T follicular helper cell (primary cell): ENCODE measurements around the gene PLEKHN1.

ENCODE experiments used
- DNase-seq: peaks from one replicate; pipeline ENCODE4 v3.0.0-alpha.2; 2020; ENCODE audit warnings: low read depth
- total RNA-seq, 2 experiments: gene quantifications; one replicate each; lab custom pipeline; 2026; lab: John Stamatoyannopoulos, UW

The PLEKHN1 gene, protein sequence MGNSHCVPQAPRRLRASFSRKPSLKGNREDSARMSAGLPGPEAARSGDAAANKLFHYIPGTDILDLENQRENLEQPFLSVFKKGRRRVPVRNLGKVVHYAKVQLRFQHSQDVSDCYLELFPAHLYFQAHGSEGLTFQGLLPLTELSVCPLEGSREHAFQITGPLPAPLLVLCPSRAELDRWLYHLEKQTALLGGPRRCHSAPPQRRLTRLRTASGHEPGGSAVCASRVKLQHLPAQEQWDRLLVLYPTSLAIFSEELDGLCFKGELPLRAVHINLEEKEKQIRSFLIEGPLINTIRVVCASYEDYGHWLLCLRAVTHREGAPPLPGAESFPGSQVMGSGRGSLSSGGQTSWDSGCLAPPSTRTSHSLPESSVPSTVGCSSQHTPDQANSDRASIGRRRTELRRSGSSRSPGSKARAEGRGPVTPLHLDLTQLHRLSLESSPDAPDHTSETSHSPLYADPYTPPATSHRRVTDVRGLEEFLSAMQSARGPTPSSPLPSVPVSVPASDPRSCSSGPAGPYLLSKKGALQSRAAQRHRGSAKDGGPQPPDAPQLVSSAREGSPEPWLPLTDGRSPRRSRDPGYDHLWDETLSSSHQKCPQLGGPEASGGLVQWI
- 1.7 to 6.7 reads per million in 2 experiments for total RNA-seq

DNA sequence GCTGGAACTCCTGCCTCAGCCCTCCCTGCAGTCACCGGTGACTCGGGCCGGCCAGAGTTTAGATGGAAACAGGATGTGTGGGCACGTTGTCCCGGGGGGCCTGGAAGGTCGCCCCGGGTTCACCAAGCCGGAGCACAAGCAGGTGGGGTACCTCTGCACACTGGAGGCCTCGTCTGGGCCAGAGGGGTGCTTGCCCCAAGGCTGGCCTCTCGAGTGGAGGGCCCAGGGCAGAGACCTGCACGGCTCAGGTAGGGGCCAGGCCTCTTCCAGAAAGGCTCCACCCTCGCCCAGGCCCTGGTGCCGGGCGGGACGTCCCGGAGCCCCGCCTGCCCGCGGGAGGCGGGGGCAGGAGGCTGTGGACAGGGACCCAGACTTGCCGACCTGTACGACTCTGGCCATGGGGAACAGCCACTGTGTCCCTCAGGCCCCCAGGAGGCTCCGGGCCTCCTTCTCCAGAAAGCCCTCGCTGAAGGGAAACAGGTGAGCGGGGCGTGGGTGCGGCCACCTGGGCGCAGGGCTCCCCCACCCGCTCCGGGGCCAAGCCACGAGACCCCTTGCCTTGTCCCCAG lies at the start of gene PLEKHN1:
TSS of gene PLEKHN1 (plus strand) at position 348 of the 569 bp plus-strand sequence. CDS start at position 398, 50 bp downstream.
- DNase-seq: no peak

DNA sequence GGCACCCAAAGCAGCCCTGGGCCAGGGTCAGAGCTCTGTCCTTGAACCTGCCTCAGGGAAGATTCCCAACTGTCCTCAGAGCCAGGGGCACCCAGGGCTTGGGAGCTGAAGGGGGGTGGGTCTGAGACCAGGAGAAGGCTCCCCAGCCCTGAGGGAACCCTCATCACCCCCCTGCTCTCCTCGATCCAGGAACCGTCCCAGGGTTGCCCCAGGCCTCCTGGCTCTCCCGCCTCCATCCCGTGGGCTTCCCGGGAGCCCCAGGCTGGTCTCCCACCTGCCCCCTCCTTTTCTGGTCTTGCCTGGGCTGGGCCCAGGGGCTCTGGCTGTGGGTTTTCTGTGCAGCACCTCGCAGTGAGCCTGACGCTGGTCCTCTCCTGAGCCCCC lies 49.2 kb upstream of the PLEKHN1 start:
- DNase-seq: no peak

DNA sequence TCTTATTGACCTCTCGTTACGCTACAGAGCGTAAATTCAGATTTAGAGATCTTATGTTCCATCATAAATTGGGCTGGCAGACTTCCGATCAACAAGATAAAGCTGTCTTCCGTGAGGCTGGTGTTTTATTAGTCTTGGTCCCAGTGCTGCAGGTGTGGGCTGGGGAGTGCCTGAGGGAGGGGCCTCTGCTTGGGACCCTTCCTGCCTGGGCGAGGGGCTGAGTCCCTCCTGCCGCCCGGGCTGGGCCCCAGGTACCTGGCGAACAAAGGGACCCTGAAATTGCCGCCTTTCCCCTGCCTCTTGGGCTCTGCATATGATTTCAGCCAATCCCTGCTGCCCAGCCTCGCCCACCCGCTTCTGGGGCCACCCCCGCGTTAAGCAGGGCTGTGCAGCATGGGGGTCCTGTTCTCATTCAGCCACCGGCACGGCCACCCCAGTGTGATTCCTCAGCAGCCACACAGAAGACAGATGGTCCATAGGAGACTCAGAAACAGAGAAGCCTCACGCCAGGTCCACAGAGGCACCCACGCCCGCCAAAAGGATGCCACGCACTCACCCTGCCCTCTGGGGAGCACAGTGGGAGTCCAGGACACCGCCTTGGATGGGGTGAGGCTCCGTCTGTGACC lies 48.7 kb upstream of the PLEKHN1 start:
- no peak for DNase-seq

DNA sequence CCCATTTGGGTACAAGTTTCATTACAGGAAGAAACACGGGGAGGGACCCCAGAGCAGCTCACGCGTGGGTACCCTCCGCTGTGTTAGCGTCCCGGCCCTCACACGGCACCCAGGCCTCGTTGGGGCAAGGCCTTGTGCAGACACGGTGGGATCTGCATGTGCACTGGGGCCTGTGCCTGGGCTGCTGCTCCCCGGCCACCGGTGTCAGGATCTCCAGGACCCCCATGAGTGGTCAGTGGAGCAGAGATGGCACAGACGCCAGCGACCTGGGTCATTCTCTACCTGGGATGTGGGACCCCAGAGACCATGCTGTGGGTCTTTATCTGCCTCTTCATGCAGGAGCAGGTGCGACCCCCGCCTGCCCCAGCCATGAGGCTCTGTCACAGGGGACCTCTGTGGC lies 47.9 kb upstream of the PLEKHN1 start:
- DNase-seq: no peak

DNA sequence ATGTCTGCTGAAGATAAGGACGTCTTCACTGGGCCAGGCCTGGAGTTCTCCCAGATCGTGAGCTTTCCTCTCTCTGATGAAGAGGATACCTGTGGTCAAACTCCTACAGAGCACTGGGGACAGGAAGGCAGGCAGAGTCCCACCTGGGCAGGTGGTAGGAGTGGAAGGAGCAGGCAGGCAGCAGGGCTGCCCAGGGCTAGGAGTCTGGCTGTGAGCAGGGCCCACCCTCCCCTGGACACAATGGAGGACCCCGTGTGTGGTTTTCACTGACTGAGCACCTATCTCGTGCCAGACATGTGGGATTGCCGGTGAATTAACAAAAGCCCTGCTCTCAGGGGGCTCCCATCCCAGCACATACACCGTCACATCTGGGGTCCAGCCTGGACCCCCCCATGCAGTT lies 47.4 kb upstream of the PLEKHN1 start:
- no peak for DNase-seq

DNA sequence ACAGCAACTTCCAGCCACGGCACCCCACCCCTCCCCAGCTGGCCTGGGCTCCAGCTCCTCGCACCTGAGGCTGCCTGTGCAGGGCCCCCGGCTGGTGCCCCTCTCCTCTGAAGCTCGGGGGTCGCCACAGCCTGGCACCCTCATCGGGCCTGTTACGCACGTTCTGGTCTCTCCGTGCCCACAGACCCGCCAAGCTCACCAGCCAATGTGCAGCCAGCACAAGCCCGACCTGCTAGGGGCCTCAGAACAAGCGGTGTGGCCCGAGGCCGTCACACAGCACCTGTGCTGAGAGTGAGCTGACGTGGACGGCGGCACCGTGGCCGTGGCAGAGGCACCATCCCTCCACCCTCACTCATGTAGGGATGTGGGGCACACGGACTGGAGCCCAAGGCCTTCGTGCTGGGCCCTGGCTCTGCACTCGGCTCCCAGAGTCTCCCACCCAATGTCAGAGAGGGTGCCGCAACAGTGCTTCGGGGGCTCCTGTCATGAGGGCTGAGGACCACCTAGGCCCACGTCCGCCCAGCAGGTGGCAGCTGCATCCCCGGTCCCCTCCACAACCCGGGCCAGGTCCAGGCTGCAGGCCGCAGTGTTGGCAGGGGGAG lies 46.9 kb upstream of the PLEKHN1 start:
- DNase-seq: no peak

DNA sequence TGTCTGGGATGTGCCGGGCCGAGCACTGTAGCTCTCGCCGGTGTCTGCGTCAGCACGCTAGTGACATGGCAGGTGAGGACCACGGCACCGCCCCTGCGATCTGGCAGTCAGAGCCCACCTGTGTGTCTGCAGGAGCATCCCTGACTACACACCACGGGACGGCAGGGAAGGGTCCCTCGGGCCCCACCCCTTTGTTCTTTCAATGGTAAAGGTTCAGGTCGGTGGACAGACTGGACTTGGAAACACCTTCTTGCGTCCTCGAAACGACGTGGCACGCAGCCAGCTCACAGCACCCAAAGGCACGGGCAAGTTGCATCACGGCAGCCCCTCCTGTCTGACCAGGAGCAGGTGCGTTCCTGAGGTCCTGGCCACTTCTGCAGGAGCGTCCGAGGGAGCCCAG lies 46.3 kb upstream of the PLEKHN1 start:
- DNase-seq: no peak

DNA sequence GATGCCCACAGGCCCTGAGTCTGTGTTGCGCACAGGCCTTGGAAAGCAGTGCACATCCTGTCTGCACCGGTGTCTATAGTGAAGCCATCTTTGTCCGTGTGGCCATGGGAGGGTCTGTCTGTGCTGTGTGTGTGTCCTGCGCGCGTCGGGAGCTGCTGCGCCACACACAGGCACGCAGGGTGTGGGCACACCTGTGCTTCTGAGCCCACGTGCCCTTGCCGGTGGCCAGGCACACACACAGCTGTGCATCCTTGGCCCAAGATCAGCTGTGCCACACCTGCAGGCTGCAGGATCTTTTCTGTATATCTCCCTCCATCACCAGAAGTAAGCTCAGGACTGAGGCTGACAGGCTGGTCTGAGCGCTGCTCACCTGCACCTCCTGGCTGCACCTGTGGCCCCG lies 45.8 kb upstream of the PLEKHN1 start:
- no peak for DNase-seq

DNA sequence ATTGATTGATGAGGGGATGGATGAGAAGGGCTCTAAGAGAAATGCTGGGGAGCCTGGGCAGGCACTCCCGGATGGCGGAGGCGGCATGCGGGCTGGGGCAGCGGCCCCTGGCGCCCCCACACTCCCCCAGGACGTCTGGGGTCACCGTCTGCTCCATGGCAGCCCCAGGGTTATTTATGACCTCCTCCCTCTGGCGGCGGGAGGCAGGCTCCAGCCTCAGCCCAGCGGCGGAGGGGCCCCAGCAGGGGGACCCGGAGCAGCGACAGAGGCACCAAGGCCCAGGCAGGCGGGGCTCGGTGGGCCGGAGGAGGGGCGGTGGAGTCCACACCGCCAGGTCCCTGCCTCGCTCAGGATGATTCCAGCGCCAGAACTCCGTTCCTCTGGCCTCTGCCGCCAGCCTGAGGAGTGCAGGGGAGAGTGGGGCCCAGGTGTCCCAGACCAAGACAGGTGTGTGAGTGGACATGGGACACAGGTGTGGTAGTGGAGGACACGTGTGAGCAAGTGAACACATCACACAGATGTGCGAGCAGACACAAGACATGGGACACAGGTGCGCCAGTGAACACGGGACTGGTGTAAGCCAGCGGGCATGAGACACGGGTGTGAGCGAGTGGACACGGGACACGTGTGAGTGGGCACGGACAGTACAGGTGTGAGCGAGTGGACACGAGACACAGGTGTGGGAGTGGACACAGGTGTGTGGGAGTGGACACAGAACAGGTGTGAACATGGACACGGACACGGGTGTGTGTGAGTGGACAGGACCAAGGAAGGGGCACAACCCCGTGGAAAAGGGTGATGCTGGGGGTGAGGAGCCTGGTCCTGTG lies 45.1 kb upstream of the PLEKHN1 start:
- DNase-seq: no peak

DNA sequence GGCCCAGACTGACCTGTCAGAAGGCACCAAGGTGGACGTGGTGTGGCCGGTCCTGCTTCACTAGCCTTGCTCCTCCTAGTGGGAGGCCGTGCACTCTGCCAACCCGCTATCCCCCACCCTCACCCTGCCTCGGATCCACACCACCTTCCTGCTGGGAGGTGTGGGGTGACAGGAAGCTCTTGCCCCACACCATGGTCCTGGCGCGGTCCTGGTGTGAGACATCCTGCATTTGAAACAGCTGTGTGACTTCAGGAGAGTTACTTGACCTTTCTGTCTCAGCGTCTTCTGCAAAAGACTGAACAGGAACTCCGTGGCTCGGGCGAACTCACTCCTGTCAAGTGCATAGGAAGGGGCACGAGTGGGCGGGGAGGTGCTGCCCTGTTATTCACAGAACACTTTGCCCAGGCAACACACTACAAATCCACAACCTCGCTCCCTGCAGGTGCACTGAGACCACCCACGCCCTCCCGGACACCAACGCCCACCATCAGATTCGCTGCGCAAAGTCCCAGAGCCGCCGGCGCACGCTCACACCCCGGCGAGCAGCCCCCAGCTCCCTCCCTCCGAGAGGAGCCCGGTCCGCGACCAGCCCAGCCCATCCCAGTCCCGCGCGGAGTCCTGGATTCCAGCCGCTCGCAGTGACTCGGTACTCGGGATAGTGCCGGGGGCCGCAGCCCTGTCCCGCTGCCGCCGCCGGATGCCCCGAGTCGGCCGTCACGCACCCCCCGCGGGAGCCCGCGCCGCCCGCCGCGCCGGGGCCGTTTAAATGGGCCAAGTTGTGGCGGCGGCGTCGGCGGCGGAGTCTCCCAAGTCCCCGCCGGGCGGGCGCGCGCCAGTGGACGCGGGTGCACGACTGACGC lies 42.9 kb upstream of the PLEKHN1 start, which contains the start of gene SAMD11:
TSS of gene SAMD11 (plus strand) at position 793 of the 860 bp plus-strand sequence. CDS start 509 bp downstream, outside the sequence.
- DNase-seq: peak; percentile 47

DNA sequence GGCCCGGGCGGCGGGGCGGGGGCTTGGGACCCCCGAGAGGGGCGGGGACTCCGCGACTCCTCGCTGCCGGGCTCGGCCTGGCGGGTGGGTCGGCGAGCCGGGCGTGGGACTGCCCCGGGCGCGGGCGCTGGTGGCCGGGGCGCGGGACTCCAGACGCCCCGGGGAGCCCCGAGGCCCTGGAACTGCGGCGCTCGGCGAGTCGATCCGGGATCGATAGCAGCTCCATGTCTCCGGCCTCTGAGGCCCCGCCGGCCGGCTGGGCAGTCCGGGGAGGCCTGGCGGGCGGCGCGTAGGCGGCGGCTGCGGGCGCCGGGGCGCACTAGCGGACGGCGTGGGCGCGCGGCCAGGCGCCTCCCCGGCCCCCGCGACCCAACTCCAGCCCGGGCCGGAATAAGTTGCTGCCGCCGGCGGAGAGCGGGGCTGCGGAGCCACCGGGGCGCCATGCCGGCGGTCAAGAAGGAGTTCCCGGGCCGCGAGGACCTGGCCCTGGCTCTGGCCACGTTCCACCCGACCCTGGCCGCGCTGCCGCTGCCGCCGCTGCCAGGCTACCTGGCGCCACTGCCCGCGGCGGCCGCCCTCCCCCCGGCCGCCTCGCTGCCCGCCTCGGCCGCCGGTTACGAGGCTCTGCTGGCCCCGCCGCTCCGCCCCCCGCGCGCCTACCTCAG lies 42.2 kb upstream of the PLEKHN1 start:
- no peak for DNase-seq

DNA sequence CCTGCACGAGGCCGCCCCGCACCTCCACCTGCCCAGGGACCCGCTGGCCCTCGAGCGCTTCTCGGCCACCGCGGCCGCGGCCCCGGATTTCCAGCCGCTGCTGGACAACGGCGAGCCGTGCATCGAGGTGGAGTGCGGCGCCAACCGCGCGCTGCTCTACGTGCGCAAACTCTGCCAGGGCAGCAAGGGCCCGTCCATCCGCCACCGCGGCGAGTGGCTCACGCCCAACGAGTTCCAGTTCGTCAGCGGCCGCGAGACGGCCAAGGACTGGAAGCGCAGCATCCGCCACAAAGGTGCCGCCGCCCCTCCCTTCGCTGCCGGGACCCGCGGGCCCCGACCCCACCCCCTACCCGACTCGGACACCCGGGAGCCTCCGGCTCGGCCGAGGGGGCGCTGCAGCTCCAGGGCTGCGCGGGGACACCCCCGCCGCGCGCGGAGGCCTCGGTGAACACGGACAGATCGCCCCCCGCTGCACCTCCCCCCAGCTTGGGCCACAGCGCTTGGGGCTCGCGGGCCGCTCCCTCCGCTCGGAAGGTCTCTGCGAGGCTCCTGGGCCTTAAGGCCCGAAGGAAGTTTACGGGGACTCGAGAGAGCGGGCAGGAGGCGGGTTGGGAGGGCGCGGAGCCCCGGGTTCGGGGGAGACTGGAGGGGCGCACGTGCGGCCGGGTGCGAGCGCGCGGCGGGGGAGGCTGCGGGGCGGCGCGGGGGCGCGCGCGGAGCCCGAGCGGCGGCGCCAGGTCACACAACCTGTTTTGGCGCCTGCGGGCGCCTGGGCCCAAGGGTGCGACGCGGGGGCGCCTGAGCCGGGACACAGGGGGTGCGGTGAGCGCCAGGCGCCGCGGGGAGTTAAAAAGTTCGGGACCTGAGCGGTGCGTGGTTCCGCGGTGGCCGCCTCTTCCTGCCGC lies 41.4 kb upstream of the PLEKHN1 start:
- no peak for DNase-seq

DNA sequence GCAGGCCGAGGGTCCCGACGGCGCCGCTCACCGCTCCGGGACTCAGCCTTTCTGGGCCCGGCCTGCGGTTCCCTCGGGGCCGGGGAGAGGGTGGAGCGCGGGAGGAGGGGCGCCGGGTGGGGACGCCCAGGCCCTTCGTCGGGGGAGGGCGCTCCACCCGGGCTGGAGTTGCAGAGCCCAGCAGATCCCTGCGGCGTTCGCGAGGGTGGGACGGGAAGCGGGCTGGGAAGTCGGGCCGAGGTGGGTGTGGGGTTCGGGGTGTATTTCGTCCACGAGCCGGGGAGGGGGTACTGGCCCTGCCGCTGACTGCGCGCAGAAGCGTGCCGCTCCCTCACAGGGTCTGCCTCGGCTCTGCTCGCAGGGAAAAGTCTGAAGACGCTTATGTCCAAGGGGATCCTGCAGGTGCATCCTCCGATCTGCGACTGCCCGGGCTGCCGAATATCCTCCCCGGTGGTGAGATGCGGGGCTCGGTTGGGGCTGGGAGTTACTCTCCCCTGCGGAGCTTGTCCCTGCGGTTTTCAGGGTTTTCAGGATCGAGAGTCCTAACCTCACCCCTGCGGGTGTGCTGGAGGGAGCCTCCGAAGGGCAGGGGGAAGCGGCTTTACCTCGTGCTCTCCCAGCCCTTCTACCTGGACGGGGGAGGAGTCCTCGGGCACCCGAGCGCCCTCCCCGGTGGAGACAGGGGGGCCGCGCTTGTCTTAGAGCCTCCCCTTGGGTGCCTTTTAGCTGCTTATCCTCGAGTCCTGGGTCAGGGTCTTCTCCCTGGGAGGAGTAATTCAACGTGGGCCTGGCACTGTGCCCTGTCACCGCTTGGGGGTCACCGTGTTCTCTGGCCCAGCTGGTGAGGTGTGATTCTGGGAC lies 40.5 kb upstream of the PLEKHN1 start:
- no peak for DNase-seq

DNA sequence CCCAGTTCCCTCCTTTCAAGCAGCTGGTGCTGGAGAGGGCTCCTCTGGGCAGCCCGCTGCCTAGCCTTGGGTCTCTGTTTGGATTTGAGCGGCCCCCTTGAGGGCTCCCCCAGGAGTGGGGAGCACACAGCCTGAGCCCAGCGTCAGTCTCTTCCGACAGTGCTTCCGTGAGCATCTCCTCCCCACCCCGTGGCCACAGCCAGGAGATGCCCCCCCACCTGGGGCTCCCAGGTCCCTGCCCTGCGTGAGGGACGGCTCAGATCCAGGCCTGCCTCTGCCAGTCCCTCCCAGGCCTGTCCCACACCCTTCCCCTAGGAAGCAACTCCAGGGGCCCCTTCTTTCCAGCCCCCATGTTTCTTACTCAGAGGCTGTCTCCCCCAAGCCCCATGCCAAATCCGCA lies 39.0 kb upstream of the PLEKHN1 start:
- no peak for DNase-seq

DNA sequence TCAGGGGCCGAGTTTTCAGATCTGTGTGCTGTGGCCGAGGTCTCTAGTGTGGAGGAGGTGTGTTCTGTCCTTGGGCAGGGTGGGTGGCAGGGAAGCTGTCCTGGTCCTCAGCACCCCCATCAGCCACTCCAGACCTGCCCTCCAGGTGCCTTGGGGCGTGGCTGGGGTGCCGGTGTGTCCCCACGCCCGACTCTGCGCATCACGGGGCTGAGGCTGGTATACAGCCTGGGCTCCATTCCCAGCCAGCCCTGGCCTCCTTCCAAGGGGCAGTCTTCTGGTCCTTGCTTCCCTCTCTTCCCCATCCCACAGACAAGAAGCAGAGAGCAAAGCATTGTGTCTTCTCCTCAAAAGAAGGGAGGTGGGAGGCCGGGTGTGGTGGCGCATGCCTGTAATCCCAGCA lies 38.5 kb upstream of the PLEKHN1 start:
- DNase-seq: no peak

DNA sequence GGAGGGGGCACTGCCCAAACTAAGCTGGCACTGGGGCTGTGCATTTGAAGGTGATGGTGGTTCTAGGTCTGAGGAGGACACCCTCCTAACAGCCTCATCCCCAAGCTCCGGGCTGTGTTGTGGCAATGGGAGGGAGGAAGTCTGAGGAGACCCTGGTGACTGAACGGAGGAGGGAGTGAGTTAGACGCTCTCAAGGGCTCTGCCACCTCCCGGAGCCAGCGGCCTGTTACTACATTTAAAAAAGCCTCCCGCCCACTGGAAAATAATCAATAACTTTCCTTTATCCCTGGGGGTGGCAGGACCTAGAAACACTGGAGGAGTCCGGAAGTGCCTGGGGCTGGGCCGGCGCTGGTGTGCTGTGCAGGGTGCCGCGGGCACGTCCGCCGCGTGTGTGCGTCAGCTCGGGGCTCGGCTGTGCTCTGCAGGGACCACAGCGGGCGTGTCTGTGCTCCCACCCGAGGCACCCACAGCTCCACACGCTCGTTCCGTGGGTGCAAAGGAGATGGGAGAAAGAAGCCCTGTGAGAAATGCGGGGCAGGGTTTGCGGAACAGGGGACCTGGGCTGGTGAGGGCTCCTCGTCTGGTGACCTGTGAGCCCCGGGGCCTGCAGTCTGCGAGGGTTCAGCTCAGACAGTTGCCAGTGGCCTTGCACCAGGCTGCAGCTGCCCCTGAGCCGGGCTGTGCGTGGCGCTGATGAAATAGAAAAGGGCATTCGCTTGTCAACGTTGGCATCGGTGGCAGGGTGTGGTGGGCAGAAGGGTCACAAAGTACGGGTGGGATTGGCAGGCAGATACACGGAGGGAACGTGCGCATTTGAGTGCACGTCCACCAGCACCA lies 37.2 kb upstream of the PLEKHN1 start:
- DNase-seq: no peak
